ENCODE results near the gene MERTK. TPM values are rescaled to one million over a fixed set of nuclear protein-coding genes. Genes with fewer than 3 reads are reported as not detected.

The MERTK gene
- total RNA-seq, 1 experiment from 2014 or later: 18.4 TPM

- H3K27me3 ChIP-seq (replicated peaks; ENCODE audit: insufficient read depth, low read depth, low read length, poor library complexity): no peaks in the 10 kb centered on the region
Observed at GRCh38 chr2:112045446-112046014, 147.1 kb downstream of the MERTK start.

GRCh38 chr2:112046231-112046630 lies 147.8 kb downstream of the MERTK start:
- H3K27ac ChIP-seq (ENCODE audit: low read depth, low read length, poor library complexity, severe bottlenecking): no peak overlapping the region
- H3K36me3 ChIP-seq (ENCODE audit: insufficient read depth, low read length, poor library complexity, severe bottlenecking): no peaks in the 10 kb centered on the region
- DNase-seq (ENCODE audit: low spot score): no peak
- no TSS peak for BruUV-seq (replicated peaks)
- POLR2A ChIA-PET (ENCODE audit: low non-redundant PET): no interaction called here
- peaks cover 4% of the 10 kb centered on the region for H3K9me3 ChIP-seq (ENCODE audit: low read depth, low read length, poor library complexity, severe bottlenecking)
- H3K4me3 ChIP-seq (ENCODE audit: low read depth, low read length, poor library complexity, severe bottlenecking): no peak overlapping the region
- intact Hi-C loops (cut with micrococcal nuclease; ENCODE audit: unreplicated experiment): no loop called here
- TF ChIP-seq EZH2 (IDR thresholded peaks at IDR 0.05; ENCODE audit: borderline replicate concordance, low read depth, low read length, poor library complexity, severe bottlenecking): no peak
- no peak for TF ChIP-seq CTCF (conservative IDR thresholded peaks at IDR 0.05; ENCODE audit: low read depth, low read length)
- CTCF ChIA-PET: no interaction called here
- peaks cover 4% of the 10 kb centered on the region for H3K4me1 ChIP-seq (ENCODE audit: insufficient read depth, low read length, poor library complexity, severe bottlenecking)
- no peaks in the 10 kb centered on the region for H3K27me3 ChIP-seq (replicated peaks; ENCODE audit: insufficient read depth, low read depth, low read length, poor library complexity)

More at GRCh38 chr2:112045446-112046014, 147.1 kb downstream of the MERTK start:
- intact Hi-C loops (cut with micrococcal nuclease; ENCODE audit: unreplicated experiment): no loop called here
- CTCF ChIA-PET: no interaction called here
- TF ChIP-seq CTCF (conservative IDR thresholded peaks at IDR 0.05; ENCODE audit: low read depth, low read length): no peak
- no peak for DNase-seq (ENCODE audit: low spot score)
- no TSS peak for BruUV-seq (replicated peaks)
- H3K27ac ChIP-seq (ENCODE audit: low read depth, low read length, poor library complexity, severe bottlenecking): no peak overlapping the region
- no peak overlapping the region for H3K4me3 ChIP-seq (ENCODE audit: low read depth, low read length, poor library complexity, severe bottlenecking)
- H3K9me3 ChIP-seq (ENCODE audit: low read depth, low read length, poor library complexity, severe bottlenecking): peaks cover 4% of the 10 kb centered on the region
- peaks cover 4% of the 10 kb centered on the region for H3K4me1 ChIP-seq (ENCODE audit: insufficient read depth, low read length, poor library complexity, severe bottlenecking)
- no peaks in the 10 kb centered on the region for H3K36me3 ChIP-seq (ENCODE audit: insufficient read depth, low read length, poor library complexity, severe bottlenecking)
- POLR2A ChIA-PET (ENCODE audit: low non-redundant PET): no interaction called here

GRCh38 chr2:112047537-112048235 lies 149.3 kb downstream of the MERTK start:
- ChIA-PET POLR2A (ENCODE audit: low non-redundant PET) (no interaction called here), CTCF (interaction anchor here (1.8 kb wide), 1 partner anchor 160 kb away, joined by 11 read pairs; no protein-coding TSS in a partner anchor)
- peak; percentile 23 for DNase-seq (ENCODE audit: low spot score)
- Histone ChIP-seq H3K9me3 (ENCODE audit: low read depth, low read length, poor library complexity, severe bottlenecking) (peaks cover 4% of the 10 kb centered on the region), H3K27ac (ENCODE audit: low read depth, low read length, poor library complexity, severe bottlenecking) (no peak overlapping the region), H3K27me3 (replicated peaks; ENCODE audit: insufficient read depth, low read depth, low read length, poor library complexity) (no peaks in the 10 kb centered on the region), H3K4me1 (ENCODE audit: insufficient read depth, low read length, poor library complexity, severe bottlenecking) (peaks cover 4% of the 10 kb centered on the region), H3K36me3 (ENCODE audit: insufficient read depth, low read length, poor library complexity, severe bottlenecking) (no peaks in the 10 kb centered on the region), H3K4me3 (ENCODE audit: low read depth, low read length, poor library complexity, severe bottlenecking) (no peak overlapping the region)
- intact Hi-C loops (cut with micrococcal nuclease; ENCODE audit: unreplicated experiment): loop anchor here (1.0 to 2.0 kb wide), 2 partner anchors 149 to 160 kb away; partner anchors contain the start of gene MERTK
- BruUV-seq (replicated peaks): no TSS peak
- TF ChIP-seq EZH2 (IDR thresholded peaks at IDR 0.05; ENCODE audit: borderline replicate concordance, low read depth, low read length, poor library complexity, severe bottlenecking) (no peak), CTCF (conservative IDR thresholded peaks at IDR 0.05; ENCODE audit: low read depth, low read length) (no peak)

All from A673 (cell line).